Measurements from ENCODE around the gene MCC.

MCC gene

GRCh38 chr5:113002423-113002822, 485.8 kb downstream of the MCC start:
- DNase-seq: no peak

GRCh38 chr5:113000466-113000865, 487.8 kb downstream of the MCC start:
- no peak for DNase-seq

GRCh38 chr5:112998296-112998695, 490.0 kb downstream of the MCC start:
- no peak for DNase-seq

GRCh38 chr5:112996830-112997374, 491.4 kb downstream of the MCC start:
- DNase-seq: no peak

DNA sequence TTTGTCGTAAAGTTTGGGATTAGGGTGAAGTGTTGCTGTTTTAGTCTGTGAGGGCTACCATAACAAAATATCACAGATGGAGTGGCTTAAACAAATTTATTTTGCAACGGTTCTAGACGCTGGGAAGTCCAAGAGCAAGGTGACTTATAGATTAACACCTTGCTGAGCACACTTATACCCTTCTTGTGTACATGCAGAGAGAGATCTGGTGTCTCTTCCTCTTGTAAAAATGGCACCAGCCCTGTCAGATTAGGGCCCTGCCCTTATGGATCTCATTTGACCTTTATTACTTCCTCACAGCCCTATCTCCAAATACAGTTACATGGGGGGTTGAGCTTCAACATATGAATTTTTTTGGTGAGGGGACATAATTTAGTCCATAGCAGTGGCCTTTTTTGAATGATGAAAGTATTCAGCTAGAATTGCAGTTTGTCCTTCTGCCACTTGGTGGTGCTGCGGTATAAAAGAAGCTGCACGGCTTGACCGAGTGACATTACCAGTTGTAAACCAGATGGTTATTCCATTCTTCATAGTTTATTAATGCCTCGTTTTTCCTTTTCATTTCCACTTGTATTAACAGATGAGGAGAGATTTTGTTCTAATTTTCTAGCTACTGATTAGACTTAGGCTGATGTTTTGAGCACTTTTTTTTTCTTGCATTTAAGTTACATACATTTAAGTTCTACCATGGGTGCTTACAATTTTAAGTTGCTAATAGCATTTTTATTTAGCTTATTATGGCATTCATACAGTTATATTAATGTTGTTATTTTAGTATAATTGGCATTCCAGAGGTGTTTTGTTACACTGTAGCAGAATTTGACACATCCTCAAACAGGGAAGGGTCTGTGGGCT, 492.3 kb downstream of the MCC start:
- DNase-seq: peak; percentile 80

DNA sequence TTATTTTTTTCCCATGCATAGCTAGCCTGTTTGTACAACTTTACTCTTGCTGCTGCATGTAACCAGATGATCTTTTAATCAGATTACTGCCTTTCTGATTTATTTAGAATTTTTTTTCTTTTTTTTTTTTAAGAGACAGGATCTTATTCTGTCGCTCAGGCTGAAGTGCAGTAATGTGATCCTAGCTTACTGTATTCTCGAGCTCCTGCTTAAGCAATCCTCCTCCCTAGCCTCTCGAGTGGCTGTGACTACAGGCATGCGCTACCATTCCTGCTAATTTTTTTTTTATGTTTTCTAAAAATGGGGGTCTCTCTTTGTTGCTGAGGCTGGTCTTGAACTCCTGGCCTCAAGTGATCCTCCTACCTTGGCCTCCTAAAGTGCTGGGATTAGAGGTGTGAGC, 502.0 kb downstream of the MCC start:
- DNase-seq: no peak

- DNase-seq: no peak
These were observed 504.9 kb downstream of the MCC start for GRCh38 chr5:112983363-112983762.

GRCh38 chr5:112979723-112980122, 508.5 kb downstream of the MCC start:
- DNase-seq: no peak

DNA sequence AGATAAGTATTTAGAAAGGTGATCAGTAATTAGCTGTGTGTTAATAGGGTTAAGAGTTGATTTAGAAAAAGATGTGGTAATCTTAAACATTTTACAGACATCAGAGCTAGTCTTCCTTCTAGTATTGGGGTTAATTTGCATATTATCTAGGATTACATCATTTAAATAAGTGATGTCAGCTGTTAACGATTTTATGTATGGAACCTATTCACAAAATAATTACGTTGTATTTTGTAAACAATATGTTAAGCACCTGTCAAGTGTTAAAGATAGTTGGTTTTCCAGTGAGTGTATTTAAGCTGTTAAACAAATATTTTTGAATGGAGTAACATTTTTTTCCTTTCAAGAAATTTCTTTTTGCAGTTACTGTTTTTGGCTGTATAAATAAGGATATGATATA, 509.4 kb downstream of the MCC start:
- no peak for DNase-seq

DNA sequence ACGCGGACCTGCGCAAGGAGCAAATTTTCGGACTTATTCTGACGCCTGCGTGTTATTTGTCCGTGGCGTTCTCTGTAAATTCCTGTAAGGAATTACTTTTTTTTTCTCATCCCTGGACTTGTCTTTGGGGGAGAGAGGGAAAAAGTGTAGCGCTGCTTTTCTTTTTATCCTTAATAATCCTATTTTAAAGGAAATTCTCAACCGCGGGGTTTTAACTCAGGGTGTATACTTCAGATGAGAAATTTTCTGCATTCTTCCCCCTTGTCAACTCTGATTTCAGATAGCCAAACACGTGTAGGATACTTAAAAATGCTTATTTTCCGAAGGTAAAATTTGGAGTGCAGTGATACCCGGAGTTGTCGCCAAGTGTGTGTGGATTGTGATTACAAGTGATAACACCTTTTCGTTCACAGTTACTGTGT, 510.8 kb downstream of the MCC start:
- no peak for DNase-seq

GRCh38 chr5:112976432-112977309, 511.6 kb downstream of the MCC start, which contains the start of gene DCP2:
Gene DCP2 (plus strand): TSS chr5:112976798. CDS start chr5:112976934, 136 bp downstream.
- peak; percentile 98 for DNase-seq

- no peak for DNase-seq
These were observed 512.4 kb downstream of the MCC start for GRCh38 chr5:112975721-112976431.

DNA sequence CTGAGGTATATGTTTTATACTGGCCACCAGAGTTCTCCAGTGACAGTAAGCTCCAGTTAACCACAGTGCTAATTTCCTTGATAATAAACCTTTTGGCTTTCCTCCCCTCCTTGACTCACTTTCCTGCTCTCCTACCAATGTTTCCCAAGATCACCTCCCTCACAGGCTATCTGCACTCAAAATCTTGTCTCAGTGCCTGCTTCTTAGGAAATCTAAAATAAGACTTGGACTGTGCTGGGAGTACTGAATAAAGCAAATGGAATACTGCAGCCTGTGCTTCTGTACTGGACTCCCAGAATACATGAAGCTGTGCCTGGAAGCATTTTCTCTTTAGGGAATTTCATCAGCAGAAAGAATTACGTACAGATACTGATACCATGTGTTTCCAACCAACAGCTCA, 513.4 kb downstream of the MCC start:
- DNase-seq: no peak

DNA sequence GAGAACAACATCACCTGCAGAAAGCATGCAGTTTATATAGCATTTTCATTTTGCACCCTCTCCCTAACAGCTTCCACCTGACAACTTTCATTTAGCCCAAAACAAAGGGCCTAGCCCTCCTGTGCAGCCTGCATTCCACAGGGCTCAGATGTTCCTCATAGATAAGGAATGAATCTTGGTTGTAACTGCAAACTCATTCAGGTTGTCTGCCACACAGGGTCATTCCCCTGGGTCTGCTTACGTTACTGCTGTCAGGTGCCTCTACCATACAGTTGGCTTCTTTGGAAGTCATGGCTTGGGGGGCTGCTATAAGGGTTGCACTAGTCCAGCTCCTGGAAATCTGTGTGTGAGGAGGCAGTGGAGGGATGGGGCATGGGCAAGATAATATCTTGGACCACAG, 514.3 kb downstream of the MCC start:
- DNase-seq: no peak

DNA sequence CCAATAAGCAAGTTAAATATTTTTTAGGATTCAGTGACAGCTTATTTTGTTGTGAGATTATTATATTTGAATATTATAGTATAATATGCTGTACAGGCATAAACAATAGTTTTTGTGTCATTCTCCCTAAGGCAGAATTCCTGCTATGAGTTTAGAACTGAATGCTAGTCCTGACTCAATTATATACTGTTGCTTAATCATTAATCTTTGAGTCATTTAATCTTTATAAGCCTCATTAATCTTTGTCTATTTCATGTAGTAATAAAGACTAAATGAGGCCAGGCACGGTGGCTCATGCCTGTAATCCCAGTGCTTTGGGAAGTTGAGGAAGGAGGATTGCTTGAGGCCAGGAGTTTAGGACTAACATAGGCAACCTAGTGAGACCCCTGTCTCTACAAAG, 515.2 kb downstream of the MCC start:
- DNase-seq: no peak
